K562 (cell line): Measurements from ENCODE around the gene SH3BGRL3. TPM values are rescaled to one million over a fixed set of nuclear protein-coding genes. Genes with fewer than 3 reads are reported as not detected.

Experiments
- BMI1 ChIP-seq: fragments of 150-350 bp; IDR thresholded peaks from 2 replicates; pipeline ENCODE4 v1.6.1; 2014; ENCODE audit warnings: low read length
- CUX1 ChIP-seq: fragments of 200-800 bp; sonication (Bioruptor generic); IDR thresholded peaks from 2 replicates; pipeline ENCODE4 v1.6.1; 2016; ENCODE audit warnings: missing genetic modification characterization, missing compliant biosample characterization
- DDX20 ChIP-seq: fragments of 450-650 bp; IDR thresholded peaks from 2 replicates; pipeline ENCODE4 v1.6.1; 2016; ENCODE audit warnings: missing genetic modification characterization, low read depth, mild to moderate bottlenecking, missing compliant biosample characterization, moderate library complexity
- E2F3 ChIP-seq: fragments of 250-450 bp; sonication (Bioruptor Pico); IDR thresholded peaks from 2 replicates; pipeline ENCODE4 v1.4.0; 2020; ENCODE audit warnings: mild to moderate bottlenecking
- EGR1 ChIP-seq: fragments of 450-650 bp; conservative IDR thresholded peaks from 2 replicates; pipeline ENCODE4 v1.6.1; 2017; ENCODE audit warnings: mild to moderate bottlenecking
- FOXM1 ChIP-seq, 2 experiments: fragments of 450-650 bp in 1 of 2; sonication (generic) in 1 of 2; formaldehyde crosslinking in 1 of 2; IDR thresholded peaks; 2 replicates each; pipeline versions ENCODE4 v1.6.1 to v1.9.0; 2017 to 2022; ENCODE audit warnings: low read depth in 2 of 2, mild to moderate bottlenecking in 2 of 2, missing genetic modification reagents in 1 of 2, moderate library complexity in 1 of 2
- IRF2 ChIP-seq: sonication (generic); formaldehyde crosslinking; IDR thresholded peaks from 2 replicates; pipeline ENCODE4 v1.8.1; 2022; ENCODE audit warnings: mild to moderate bottlenecking, missing genetic modification reagents
- KLF6 ChIP-seq: fragments of 250-450 bp; sonication (Bioruptor Pico); IDR thresholded peaks from 2 replicates; pipeline ENCODE4 v1.4.0; 2020; ENCODE audit warnings: mild to moderate bottlenecking, moderate library complexity, borderline replicate concordance
- NFXL1 ChIP-seq: fragments of 450-650 bp; formaldehyde crosslinking; IDR thresholded peaks from 2 replicates; pipeline ENCODE4 v1.4.0; 2021; ENCODE audit warnings: mild to moderate bottlenecking
- RAD21 ChIP-seq, 2 experiments: fragments of 250-450 bp in 1 of 2; fragments of 450-650 bp in 1 of 2; sonication (Bioruptor Pico) in 1 of 2; formaldehyde crosslinking in 1 of 2; IDR thresholded peaks in 1 of 2; conservative IDR thresholded peaks in 1 of 2; 2 replicates each; pipeline versions ENCODE4 v1.4.0 to v1.8.0; 2020 to 2022; ENCODE audit warnings: mild to moderate bottlenecking in 2 of 2, moderate library complexity in 1 of 2
- RUNX1 ChIP-seq: sonication (generic); IDR thresholded peaks from 2 replicates; pipeline ENCODE4 v1.6.1; 2016; ENCODE audit warnings: antibody characterized with exemption, low read depth
- SMARCA5 ChIP-seq: fragments of 450-650 bp; IDR thresholded peaks from 2 replicates; pipeline ENCODE4 v1.6.1; 2016
- SNAPC5 ChIP-seq: fragments of 250-450 bp; sonication (Bioruptor Pico); IDR thresholded peaks from 2 replicates; pipeline ENCODE4 v1.8.0; 2021; ENCODE audit warnings: moderate library complexity, mild to moderate bottlenecking, inconsistent platforms
- THRB ChIP-seq: fragments of 450-650 bp; formaldehyde crosslinking; conservative IDR thresholded peaks from 2 replicates; pipeline ENCODE4 v1.4.0; 2022; ENCODE audit warnings: mild to moderate bottlenecking, missing genetic modification characterization
- XRCC3 ChIP-seq: fragments of 450-650 bp; IDR thresholded peaks from 2 replicates; pipeline ENCODE4 v1.6.1; 2017; ENCODE audit warnings: mild to moderate bottlenecking, moderate library complexity
- ZFP91 ChIP-seq: sonication (generic); formaldehyde crosslinking; IDR thresholded peaks from 2 replicates; pipeline ENCODE4 v1.8.0; 2022; ENCODE audit warnings: mild to moderate bottlenecking, missing genetic modification reagents
- ZNF24 ChIP-seq: fragments of 450-650 bp; IDR thresholded peaks from 2 replicates; pipeline ENCODE4 v1.6.1; 2016
- ZNF311 ChIP-seq: fragments of 250-450 bp; sonication (Bioruptor Pico); IDR thresholded peaks from 2 replicates; pipeline ENCODE4 v1.4.0; 2020; ENCODE audit warnings: mild to moderate bottlenecking, moderate library complexity
- ZNF668 ChIP-seq: fragments of 250-450 bp; sonication (Bioruptor Pico); IDR thresholded peaks from 2 replicates; pipeline ENCODE4 v1.8.0; 2022; ENCODE audit warnings: mild to moderate bottlenecking, inconsistent platforms
- polyA plus RNA-seq, 8 experiments: library from polyadenylated mRNA; depleted of rRNA in 4 of 8; stranded (reverse) in 5 of 8; unstranded in 3 of 8; fragments of >200 nt; fragmentation: Nextera tagmentation in 2 of 8; fragmentation: Illumina TruSeq in 1 of 8; extraction: Ambion mirVana in 2 of 8; extraction: Trizol in 1 of 8; gene quantifications; 2 replicates each; pipeline versions ENCODE4 v1.2.1 to v1.2.3, GENCODE V29; 2011 to 2014; ENCODE audit warnings: inconsistent platforms in 1 of 8, missing spikeins in 1 of 8
- total RNA-seq, 7 experiments: library from RNA; depleted of rRNA in 6 of 7; stranded (reverse); fragments of >200 nt in 6 of 7; fragmentation: Illumina TruSeq in 2 of 7; extraction: Trizol in 2 of 7; gene quantifications; 2 replicates each; pipeline versions ENCODE4 v1.2.1 to v1.2.3, GENCODE V29; 2011 to 2021; ENCODE audit warnings: low replicate concordance in 1 of 7

SH3BGRL3 gene
- total and polyA plus RNA-seq, 9 of the 15 experiments (the other 6 are each of a cell fraction or from before 2014, with no cell fraction given), result 30.3 to 140 (median 54.2) TPM

GRCh38 chr1:26233903-26234643 lies 45.8 kb upstream of the SH3BGRL3 start, which contains the start of gene CEP85 (continued):
- no peak for TF ChIP-seq ZNF668
- no peak for TF ChIP-seq CUX1 (CRISPR knock-in tag)
- TF ChIP-seq E2F3 (CRISPR knock-in tag), result peak; percentile 80; the same call in 1 of the 2 replicates
- peak; percentile 85; the same call in 1 of the 2 replicates for TF ChIP-seq KLF6 (CRISPR knock-in tag)
- no peak for TF ChIP-seq RUNX1
- no peak for TF ChIP-seq NFXL1
- TF ChIP-seq BMI1, result no peak
- peak; percentile 71; the same call in 1 of the 2 replicates for TF ChIP-seq THRB (CRISPR knock-in tag)
- TF ChIP-seq DDX20 (tag), result no peak
- TF ChIP-seq IRF2 (CRISPR knock-in tag), result no peak
- TF ChIP-seq SMARCA5, result peak; percentile 83
- TF ChIP-seq SNAPC5 (CRISPR knock-in tag), result no peak
- no peak for TF ChIP-seq ZNF311
- peak; percentile 72 to 87; a peak in 3 of 4 replicates for TF ChIP-seq RAD21 (CRISPR knock-in tag; conservative IDR thresholded peaks at IDR 0.05 in 1 of 2, IDR thresholded peaks at IDR 0.05 in 1 of 2)
- no peak for TF ChIP-seq XRCC3
- TF ChIP-seq ZFP91, result 0 out of 2 replicates have a peak, but pooled peaks have one; percentile 5
- peak; percentile 93 for TF ChIP-seq EGR1
- TF ChIP-seq FOXM1 (IDR thresholded peaks at IDR 0.05; ENCODE audit: low read depth), result no peak; the same call in 1 of the 2 replicates
- TF ChIP-seq FOXM1 (CRISPR knock-in tag; IDR thresholded peaks at IDR 0.05; ENCODE audit: low read depth), result no peak
- 0 out of 2 replicates have a peak, but pooled peaks have one; percentile 9 for TF ChIP-seq ZNF24
